Lower lobe of right lung (tissue), 2 donors: ENCODE measurements around the gene RALGPS1. TPM values are rescaled to one million over a fixed set of nuclear protein-coding genes. Genes with fewer than 3 reads are reported as not detected.

Experiments
- ATAC-seq, 2 donors: fragments of 200-7000 bp; cut with Tn5 transposase; one replicate each; pipeline ENCODE4 v1.9.1; 2020 to 2022; ENCODE audit warnings: mild to moderate bottlenecking in 2 of 2, moderate library complexity in 2 of 2
- DNase-seq: peaks from one replicate; pipeline ENCODE4 v3.0.0-alpha.2; 2020
- H3K27ac ChIP-seq: fragments of 200-600 bp; one replicate; pipeline ENCODE4 v1.8.0; 2022
- H3K27me3 ChIP-seq: fragments of 200-600 bp; one replicate; pipeline ENCODE4 v1.8.0; 2022; ENCODE audit warnings: low read depth
- H3K36me3 ChIP-seq: fragments of 200-600 bp; one replicate; pipeline ENCODE4 v1.8.0; 2022; ENCODE audit warnings: mild to moderate bottlenecking
- H3K4me1 ChIP-seq: fragments of 200-600 bp; one replicate; pipeline ENCODE4 v1.8.0; 2022
- H3K4me3 ChIP-seq: fragments of 200-600 bp; one replicate; pipeline ENCODE4 v1.8.0; 2022; ENCODE audit warnings: mild to moderate bottlenecking
- H3K9me3 ChIP-seq: fragments of 200-600 bp; one replicate; pipeline ENCODE4 v1.8.0; 2022
- intact Hi-C: fragments of 100-400 bp; cut with DNase I; formaldehyde crosslinking; loops from one replicate; pipeline ENCODE4 v1.11.0; 2022
- total RNA-seq: library from RNA; stranded (reverse); fragmentation: NEBNext Ultra II Directional; extraction: Animal tissue kit (Norgen Biotek cat#: 25700); gene quantifications from one replicate; pipeline ENCODE4 v1.2.1, GENCODE V29; 2021
- TF ChIP-seq, protein P1 (sequence below): fragments of 200-600 bp; IDR thresholded peaks from one replicate; pipeline ENCODE4 v1.8.0; 2022; ENCODE audit warnings: antibody characterized with exemption, mild to moderate bottlenecking
- donor health status: DM: no; HTN: yes; CAD: no; lungs with severe emphysema.

RALGPS1 gene
- total RNA-seq, 1 donor from 2014 or later: 17.6 TPM

DNA sequence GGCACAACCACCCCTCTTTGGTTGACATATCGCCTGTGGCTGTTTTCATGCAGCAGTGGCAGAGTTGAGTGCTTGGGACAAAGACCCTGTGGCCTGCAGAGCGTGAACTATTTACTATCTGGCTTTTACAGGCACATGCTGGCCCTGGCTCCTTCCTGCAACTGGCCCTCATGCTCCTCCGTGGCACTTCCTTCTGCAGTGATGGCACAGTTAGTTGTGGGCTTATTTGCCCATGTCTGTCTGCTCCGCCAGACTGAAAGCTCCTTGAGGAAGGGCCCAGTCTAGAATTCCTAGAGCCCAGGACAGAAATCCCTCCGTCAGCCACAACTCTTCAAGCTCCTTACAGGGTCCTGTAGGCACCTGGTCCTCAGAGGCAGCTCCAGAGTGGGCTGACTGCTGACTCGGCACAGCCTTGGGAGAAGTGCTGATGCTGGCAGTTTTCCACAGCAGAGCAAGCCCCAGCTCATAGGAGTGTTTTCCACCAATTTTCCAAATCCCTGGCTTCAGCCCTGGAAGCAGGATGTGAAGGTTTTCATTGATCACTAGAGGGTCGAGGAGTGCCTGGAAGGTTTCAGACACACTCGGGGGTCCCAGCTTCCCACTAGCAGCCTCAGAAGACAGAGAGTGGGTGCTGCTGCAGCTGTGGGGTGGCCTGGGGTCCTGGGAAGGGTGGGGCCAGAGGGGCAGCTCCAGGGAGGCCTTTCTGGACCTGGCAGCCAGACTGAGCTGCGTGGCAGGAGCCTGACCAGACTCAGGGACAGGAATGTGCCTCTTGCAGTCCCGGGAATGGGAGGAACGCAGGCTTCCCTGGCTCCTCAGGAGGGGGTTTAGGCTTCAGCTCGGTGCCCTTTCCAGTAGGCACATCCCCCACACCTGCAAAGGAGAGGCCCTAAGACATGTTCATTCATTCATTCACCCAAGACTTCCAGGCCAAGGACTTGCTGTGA lies 264.4 kb downstream of the RALGPS1 start:
- Histone ChIP-seq H3K9me3 (no peaks in the 10 kb centered on the region), H3K27me3 (no peaks in the 10 kb centered on the region), H3K4me3 (no peak overlapping the region), H3K27ac (no peak overlapping the region), H3K4me1 (peaks cover 2% of the 10 kb centered on the region), H3K36me3 (no peaks in the 10 kb centered on the region)
- DNase-seq (peak; percentile 14), ATAC-seq (no peak)
- TF ChIP-seq, protein P1, sequence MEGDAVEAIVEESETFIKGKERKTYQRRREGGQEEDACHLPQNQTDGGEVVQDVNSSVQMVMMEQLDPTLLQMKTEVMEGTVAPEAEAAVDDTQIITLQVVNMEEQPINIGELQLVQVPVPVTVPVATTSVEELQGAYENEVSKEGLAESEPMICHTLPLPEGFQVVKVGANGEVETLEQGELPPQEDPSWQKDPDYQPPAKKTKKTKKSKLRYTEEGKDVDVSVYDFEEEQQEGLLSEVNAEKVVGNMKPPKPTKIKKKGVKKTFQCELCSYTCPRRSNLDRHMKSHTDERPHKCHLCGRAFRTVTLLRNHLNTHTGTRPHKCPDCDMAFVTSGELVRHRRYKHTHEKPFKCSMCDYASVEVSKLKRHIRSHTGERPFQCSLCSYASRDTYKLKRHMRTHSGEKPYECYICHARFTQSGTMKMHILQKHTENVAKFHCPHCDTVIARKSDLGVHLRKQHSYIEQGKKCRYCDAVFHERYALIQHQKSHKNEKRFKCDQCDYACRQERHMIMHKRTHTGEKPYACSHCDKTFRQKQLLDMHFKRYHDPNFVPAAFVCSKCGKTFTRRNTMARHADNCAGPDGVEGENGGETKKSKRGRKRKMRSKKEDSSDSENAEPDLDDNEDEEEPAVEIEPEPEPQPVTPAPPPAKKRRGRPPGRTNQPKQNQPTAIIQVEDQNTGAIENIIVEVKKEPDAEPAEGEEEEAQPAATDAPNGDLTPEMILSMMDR: no peak
- intact Hi-C loops: no loop called here

DNA sequence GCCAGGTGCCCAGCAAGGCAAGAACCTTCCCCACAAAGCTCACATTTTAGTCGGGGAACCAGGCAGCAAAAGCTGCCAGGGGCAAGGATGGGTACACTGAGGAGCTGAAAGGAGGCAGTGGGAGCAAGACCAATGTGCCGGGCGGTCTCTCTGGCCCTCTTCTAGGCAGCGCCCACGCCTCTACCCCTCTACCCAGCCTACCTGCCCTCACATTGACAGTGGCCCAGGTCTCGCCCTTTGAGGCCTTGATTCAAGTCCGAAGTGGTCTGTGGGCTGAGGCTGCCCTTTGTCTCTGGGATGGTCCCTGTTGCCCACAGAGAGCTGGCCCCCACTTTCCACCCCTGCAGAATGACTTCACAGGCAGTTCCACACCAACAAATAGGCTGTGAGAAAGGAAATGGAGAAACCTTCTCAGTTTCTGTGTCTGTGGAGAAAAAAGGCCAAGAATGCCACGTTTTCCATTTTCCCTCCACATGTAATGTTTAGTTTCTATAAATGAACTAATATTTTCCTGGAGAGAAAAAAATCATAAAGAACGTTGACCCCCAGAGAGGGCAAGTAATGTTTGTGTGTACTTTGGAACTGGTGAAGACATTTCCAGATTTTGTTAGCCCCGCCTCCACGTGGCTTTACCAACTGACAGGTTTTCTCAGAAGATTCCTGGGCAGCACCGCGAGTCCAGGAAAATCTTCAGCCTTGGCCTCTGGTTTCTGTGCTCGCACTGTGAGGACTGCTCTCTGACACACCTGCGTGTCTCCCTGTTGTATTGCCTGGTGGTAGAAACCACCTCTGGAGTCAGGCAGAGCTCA lies 265.3 kb downstream of the RALGPS1 start:
- Histone ChIP-seq H3K4me1 (peaks cover 11% of the 10 kb centered on the region), H3K9me3 (no peaks in the 10 kb centered on the region), H3K4me3 (no peak overlapping the region), H3K27me3 (no peaks in the 10 kb centered on the region), H3K36me3 (no peaks in the 10 kb centered on the region), H3K27ac (no peak overlapping the region)
- peak; percentile 29 for DNase-seq
- ATAC-seq: no peak
- TF ChIP-seq, protein P1: no peak
- intact Hi-C loops: no loop called here

DNA sequence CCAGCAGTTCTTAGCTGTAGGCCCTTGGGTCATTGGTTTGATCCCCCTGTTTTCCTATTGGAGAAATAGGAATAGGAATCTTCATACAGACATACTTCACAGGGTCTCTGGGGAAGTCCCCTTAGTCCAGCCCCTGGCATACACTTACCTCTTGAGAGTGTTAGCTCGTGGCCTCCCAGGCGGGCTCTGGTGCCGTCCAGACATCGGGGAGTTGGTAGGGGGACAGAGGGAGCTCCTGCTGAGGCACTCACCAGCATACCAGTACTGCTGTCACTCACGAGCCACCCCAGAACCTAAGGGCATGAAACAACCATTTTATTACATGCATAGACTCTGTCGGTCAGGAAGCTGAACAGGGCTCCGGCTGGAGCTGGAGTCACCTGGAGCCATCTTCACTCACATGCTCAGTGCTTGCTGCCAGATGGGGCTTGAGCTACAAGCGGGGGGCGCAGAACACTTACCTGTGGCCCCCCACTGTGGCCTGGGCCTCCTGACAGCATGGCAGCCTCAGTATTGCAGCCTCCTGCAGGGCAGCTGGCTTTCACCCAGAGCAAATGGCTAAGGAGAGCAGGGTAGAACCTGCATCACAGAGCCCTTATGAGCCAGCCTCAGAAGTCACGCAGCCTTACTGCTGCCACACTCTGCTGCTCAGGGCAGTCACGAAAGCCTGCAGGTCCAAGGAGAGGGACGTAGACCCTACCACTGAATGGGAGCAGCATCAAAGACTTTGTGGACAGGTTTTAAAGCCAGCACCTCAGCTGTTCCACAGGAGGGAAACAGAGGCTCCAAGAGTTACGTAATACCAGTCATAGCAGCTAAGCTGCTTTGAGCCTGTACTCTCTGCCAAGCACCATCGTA lies 266.1 kb downstream of the RALGPS1 start:
- peak; percentile 36 for DNase-seq
- TF ChIP-seq, protein P1: no peak

DNA sequence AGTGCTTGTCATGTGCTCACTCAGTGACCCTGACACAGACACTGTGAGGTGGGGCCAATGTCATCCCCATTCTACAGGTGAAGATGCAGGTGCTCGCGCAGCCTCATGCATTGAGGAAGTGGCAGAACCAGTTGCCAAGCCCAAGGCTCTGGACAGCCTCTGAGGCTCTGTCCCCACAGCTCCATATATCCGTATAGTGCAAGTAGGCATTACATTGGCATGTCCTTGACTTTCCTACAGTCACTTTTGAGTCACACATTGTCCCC lies 266.7 kb downstream of the RALGPS1 start:
- H3K4me1 ChIP-seq: peaks cover 24% of the 10 kb centered on the region
- no peaks in the 10 kb centered on the region for H3K36me3 ChIP-seq
- DNase-seq (peak; percentile 11), ATAC-seq (no peak)
- no peak overlapping the region for H3K27ac ChIP-seq
- TF ChIP-seq, protein P1: no peak
- intact Hi-C loops: no loop called here
- H3K4me3 ChIP-seq: no peak overlapping the region
- H3K9me3 ChIP-seq: no peaks in the 10 kb centered on the region
- no peaks in the 10 kb centered on the region for H3K27me3 ChIP-seq

More for the DNA sequence above, 266.1 kb downstream of the RALGPS1 start:
- Histone ChIP-seq H3K27me3 (no peaks in the 10 kb centered on the region), H3K9me3 (no peaks in the 10 kb centered on the region), H3K27ac (no peak overlapping the region), H3K4me1 (peaks cover 18% of the 10 kb centered on the region), H3K4me3 (no peak overlapping the region), H3K36me3 (no peaks in the 10 kb centered on the region)
- no peak for ATAC-seq
- intact Hi-C loops: no loop called here

DNA sequence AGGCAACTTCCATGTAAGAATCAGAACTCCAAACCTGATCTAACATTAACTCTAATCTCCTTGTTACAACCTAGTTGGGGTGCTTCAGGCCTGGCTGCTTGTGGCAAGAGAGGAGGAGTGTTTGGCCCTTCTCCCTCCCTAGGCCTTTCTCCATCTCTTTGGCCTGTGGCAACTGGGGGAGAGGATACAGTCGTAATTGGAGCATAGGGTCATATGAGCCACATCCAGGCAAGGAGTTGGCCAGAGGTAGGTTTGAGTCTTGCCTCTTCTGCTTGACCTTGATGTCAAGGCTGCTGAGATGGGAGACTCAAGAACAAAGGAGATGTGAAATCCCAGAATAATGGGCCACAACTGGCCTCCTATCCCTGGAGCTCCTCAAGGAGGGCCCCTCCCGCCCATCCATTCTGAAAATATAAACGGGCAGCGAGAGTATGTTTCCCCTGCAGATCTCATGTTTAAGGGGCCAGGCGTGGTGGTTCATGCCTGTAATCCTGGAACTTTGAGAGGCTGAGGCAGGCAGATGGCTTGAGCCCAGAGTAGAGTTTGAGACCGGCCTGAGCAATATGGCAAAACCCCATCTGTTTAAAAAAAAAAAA lies 267.1 kb downstream of the RALGPS1 start:
- TF ChIP-seq, protein P1: no peak
- Histone ChIP-seq H3K27me3 (no peaks in the 10 kb centered on the region), H3K27ac (no peak overlapping the region), H3K9me3 (no peaks in the 10 kb centered on the region), H3K36me3 (no peaks in the 10 kb centered on the region), H3K4me1 (peaks cover 28% of the 10 kb centered on the region), H3K4me3 (no peak overlapping the region)
- intact Hi-C loops: no loop called here
- no peak for ATAC-seq
- DNase-seq: no peak
